Measurements from ENCODE around the gene MPC1.
"Not testable (repeated sequence)": the region's sequence is repeated elsewhere in the genome, so short reads cannot be mapped to it uniquely, and the experiment has no call there.

The MPC1 gene

GRCh38 chr6:166394036-166394892 lies 11.5 kb upstream of the MPC1 start:
- H3K9me3 ChIP-seq (ENCODE audit: control insufficient read depth, low read length) = no peaks in the 10 kb centered on the region
- H3K27ac ChIP-seq (ENCODE audit: insufficient read depth, low read length, poor library complexity, severe bottlenecking) = no peak overlapping the region
- H3K36me3 ChIP-seq (ENCODE audit: control insufficient read depth, insufficient read depth, low read length) = no peaks in the 10 kb centered on the region
- no peaks in the 10 kb centered on the region for H3K4me1 ChIP-seq (ENCODE audit: control insufficient read depth, insufficient read depth, low read length, poor library complexity, severe bottlenecking)
- no peak for DNase-seq
- H3K4me3 ChIP-seq (ENCODE audit: insufficient read depth, low read depth, low read length, poor library complexity, severe bottlenecking) = no peak overlapping the region
- H3K27me3 ChIP-seq (replicated peaks; ENCODE audit: control insufficient read depth, insufficient read depth, low read length, poor library complexity, severe bottlenecking) = no peaks in the 10 kb centered on the region

- Histone ChIP-seq H3K4me3 (ENCODE audit: insufficient read depth, low read depth, low read length, poor library complexity, severe bottlenecking) (no peak overlapping the region), H3K36me3 (ENCODE audit: control insufficient read depth, insufficient read depth, low read length) (no peaks in the 10 kb centered on the region), H3K27ac (ENCODE audit: insufficient read depth, low read length, poor library complexity, severe bottlenecking) (no peak overlapping the region), H3K4me1 (ENCODE audit: control insufficient read depth, insufficient read depth, low read length, poor library complexity, severe bottlenecking) (no peaks in the 10 kb centered on the region), H3K9me3 (ENCODE audit: control insufficient read depth, low read length) (no peaks in the 10 kb centered on the region), H3K27me3 (replicated peaks; ENCODE audit: control insufficient read depth, insufficient read depth, low read length, poor library complexity, severe bottlenecking) (no peaks in the 10 kb centered on the region)
- DNase-seq = no peak
These were observed 10.7 kb upstream of the MPC1 start for GRCh38 chr6:166393535-166393823.

- not testable (repeated sequence) for H3K36me3 ChIP-seq (ENCODE audit: control insufficient read depth, insufficient read depth, low read length)
These were observed 10.2 kb upstream of the MPC1 start for GRCh38 chr6:166392755-166393534.

GRCh38 chr6:166389119-166389518 lies 6.4 kb upstream of the MPC1 start:
- no peak for DNase-seq
- Histone ChIP-seq H3K36me3 (ENCODE audit: control insufficient read depth, insufficient read depth, low read length) (no peaks in the 10 kb centered on the region), H3K27ac (ENCODE audit: insufficient read depth, low read length, poor library complexity, severe bottlenecking) (no peak overlapping the region), H3K9me3 (ENCODE audit: control insufficient read depth, low read length) (no peaks in the 10 kb centered on the region), H3K4me1 (ENCODE audit: control insufficient read depth, insufficient read depth, low read length, poor library complexity, severe bottlenecking) (no peaks in the 10 kb centered on the region), H3K4me3 (ENCODE audit: insufficient read depth, low read depth, low read length, poor library complexity, severe bottlenecking) (no peak overlapping the region), H3K27me3 (replicated peaks; ENCODE audit: control insufficient read depth, insufficient read depth, low read length, poor library complexity, severe bottlenecking) (no peaks in the 10 kb centered on the region)

More at GRCh38 chr6:166392755-166393534, 10.2 kb upstream of the MPC1 start:
- not testable (repeated sequence) for H3K27ac ChIP-seq (ENCODE audit: insufficient read depth, low read length, poor library complexity, severe bottlenecking); DNase-seq; H3K4me1 ChIP-seq (ENCODE audit: control insufficient read depth, insufficient read depth, low read length, poor library complexity, severe bottlenecking); H3K9me3 ChIP-seq (ENCODE audit: control insufficient read depth, low read length); H3K27me3 ChIP-seq (replicated peaks; ENCODE audit: control insufficient read depth, insufficient read depth, low read length, poor library complexity, severe bottlenecking); H3K4me3 ChIP-seq (ENCODE audit: insufficient read depth, low read depth, low read length, poor library complexity, severe bottlenecking)

GRCh38 chr6:166388290-166389004 lies 5.7 kb upstream of the MPC1 start:
- no peak for DNase-seq
- H3K27me3 ChIP-seq (replicated peaks; ENCODE audit: control insufficient read depth, insufficient read depth, low read length, poor library complexity, severe bottlenecking) = no peaks in the 10 kb centered on the region
- H3K9me3 ChIP-seq (ENCODE audit: control insufficient read depth, low read length) = no peaks in the 10 kb centered on the region
- no peak overlapping the region for H3K27ac ChIP-seq (ENCODE audit: insufficient read depth, low read length, poor library complexity, severe bottlenecking)
- no peak overlapping the region for H3K4me3 ChIP-seq (ENCODE audit: insufficient read depth, low read depth, low read length, poor library complexity, severe bottlenecking)
- no peaks in the 10 kb centered on the region for H3K4me1 ChIP-seq (ENCODE audit: control insufficient read depth, insufficient read depth, low read length, poor library complexity, severe bottlenecking)
- no peaks in the 10 kb centered on the region for H3K36me3 ChIP-seq (ENCODE audit: control insufficient read depth, insufficient read depth, low read length)

GRCh38 chr6:166387642-166388289 lies 5.0 kb upstream of the MPC1 start:
- DNase-seq = no peak
- H3K4me3 ChIP-seq (ENCODE audit: insufficient read depth, low read depth, low read length, poor library complexity, severe bottlenecking) = no peak overlapping the region
- no peaks in the 10 kb centered on the region for H3K4me1 ChIP-seq (ENCODE audit: control insufficient read depth, insufficient read depth, low read length, poor library complexity, severe bottlenecking)
- H3K27ac ChIP-seq (ENCODE audit: insufficient read depth, low read length, poor library complexity, severe bottlenecking) = no peak overlapping the region
- H3K9me3 ChIP-seq (ENCODE audit: control insufficient read depth, low read length) = no peaks in the 10 kb centered on the region
- no peaks in the 10 kb centered on the region for H3K36me3 ChIP-seq (ENCODE audit: control insufficient read depth, insufficient read depth, low read length)
- no peaks in the 10 kb centered on the region for H3K27me3 ChIP-seq (replicated peaks; ENCODE audit: control insufficient read depth, insufficient read depth, low read length, poor library complexity, severe bottlenecking)

GRCh38 chr6:166387098-166387497 lies 4.4 kb upstream of the MPC1 start:
- not testable (repeated sequence) for H3K9me3 ChIP-seq (ENCODE audit: control insufficient read depth, low read length); H3K27ac ChIP-seq (ENCODE audit: insufficient read depth, low read length, poor library complexity, severe bottlenecking); H3K27me3 ChIP-seq (replicated peaks; ENCODE audit: control insufficient read depth, insufficient read depth, low read length, poor library complexity, severe bottlenecking); H3K36me3 ChIP-seq (ENCODE audit: control insufficient read depth, insufficient read depth, low read length); H3K4me1 ChIP-seq (ENCODE audit: control insufficient read depth, insufficient read depth, low read length, poor library complexity, severe bottlenecking); H3K4me3 ChIP-seq (ENCODE audit: insufficient read depth, low read depth, low read length, poor library complexity, severe bottlenecking); DNase-seq

GRCh38 chr6:166386111-166386510 lies 3.4 kb upstream of the MPC1 start:
- no peaks in the 10 kb centered on the region for H3K9me3 ChIP-seq (ENCODE audit: control insufficient read depth, low read length)
- DNase-seq = no peak

GRCh38 chr6:166383802-166384363 lies 1.1 kb upstream of the MPC1 start:
- Histone ChIP-seq H3K27ac (ENCODE audit: insufficient read depth, low read length, poor library complexity, severe bottlenecking) (peak overlapping the region; percentile 76), H3K4me3 (ENCODE audit: insufficient read depth, low read depth, low read length, poor library complexity, severe bottlenecking) (peak overlapping the region; percentile 87)
- not testable (repeated sequence) for H3K4me1 ChIP-seq (ENCODE audit: control insufficient read depth, insufficient read depth, low read length, poor library complexity, severe bottlenecking); H3K36me3 ChIP-seq (ENCODE audit: control insufficient read depth, insufficient read depth, low read length); H3K27me3 ChIP-seq (replicated peaks; ENCODE audit: control insufficient read depth, insufficient read depth, low read length, poor library complexity, severe bottlenecking); H3K9me3 ChIP-seq (ENCODE audit: control insufficient read depth, low read length)
- DNase-seq = peak in 2 of 3 donors; percentile 17

More at GRCh38 chr6:166386111-166386510, 3.4 kb upstream of the MPC1 start:
- H3K4me3 ChIP-seq (ENCODE audit: insufficient read depth, low read depth, low read length, poor library complexity, severe bottlenecking) = no peak overlapping the region
- no peaks in the 10 kb centered on the region for H3K27me3 ChIP-seq (replicated peaks; ENCODE audit: control insufficient read depth, insufficient read depth, low read length, poor library complexity, severe bottlenecking)
- peaks cover 5% of the 10 kb centered on the region for H3K4me1 ChIP-seq (ENCODE audit: control insufficient read depth, insufficient read depth, low read length, poor library complexity, severe bottlenecking)
- no peak overlapping the region for H3K27ac ChIP-seq (ENCODE audit: insufficient read depth, low read length, poor library complexity, severe bottlenecking)
- no peaks in the 10 kb centered on the region for H3K36me3 ChIP-seq (ENCODE audit: control insufficient read depth, insufficient read depth, low read length)
